ENCODE results near the gene SLC4A9.

Gene SLC4A9, protein sequence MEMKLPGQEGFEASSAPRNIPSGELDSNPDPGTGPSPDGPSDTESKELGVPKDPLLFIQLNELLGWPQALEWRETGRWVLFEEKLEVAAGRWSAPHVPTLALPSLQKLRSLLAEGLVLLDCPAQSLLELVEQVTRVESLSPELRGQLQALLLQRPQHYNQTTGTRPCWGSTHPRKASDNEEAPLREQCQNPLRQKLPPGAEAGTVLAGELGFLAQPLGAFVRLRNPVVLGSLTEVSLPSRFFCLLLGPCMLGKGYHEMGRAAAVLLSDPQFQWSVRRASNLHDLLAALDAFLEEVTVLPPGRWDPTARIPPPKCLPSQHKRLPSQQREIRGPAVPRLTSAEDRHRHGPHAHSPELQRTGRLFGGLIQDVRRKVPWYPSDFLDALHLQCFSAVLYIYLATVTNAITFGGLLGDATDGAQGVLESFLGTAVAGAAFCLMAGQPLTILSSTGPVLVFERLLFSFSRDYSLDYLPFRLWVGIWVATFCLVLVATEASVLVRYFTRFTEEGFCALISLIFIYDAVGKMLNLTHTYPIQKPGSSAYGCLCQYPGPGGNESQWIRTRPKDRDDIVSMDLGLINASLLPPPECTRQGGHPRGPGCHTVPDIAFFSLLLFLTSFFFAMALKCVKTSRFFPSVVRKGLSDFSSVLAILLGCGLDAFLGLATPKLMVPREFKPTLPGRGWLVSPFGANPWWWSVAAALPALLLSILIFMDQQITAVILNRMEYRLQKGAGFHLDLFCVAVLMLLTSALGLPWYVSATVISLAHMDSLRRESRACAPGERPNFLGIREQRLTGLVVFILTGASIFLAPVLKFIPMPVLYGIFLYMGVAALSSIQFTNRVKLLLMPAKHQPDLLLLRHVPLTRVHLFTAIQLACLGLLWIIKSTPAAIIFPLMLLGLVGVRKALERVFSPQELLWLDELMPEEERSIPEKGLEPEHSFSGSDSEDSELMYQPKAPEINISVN

GRCh38 chr5:140360101-140360500 lies at the start of gene SLC4A9:
TSS of gene SLC4A9 (plus strand) at chr5:140360194. CDS start at chr5:140360237, 43 bp downstream.
- no peak within 1 kb of the TSS for H3K9ac ChIP-seq (ENCODE audit: low read length)
- peaks cover 11% of the 10 kb centered on the region for H3K4me1 ChIP-seq (ENCODE audit: insufficient read depth, low read length)
- H3K36me3 ChIP-seq (ENCODE audit: insufficient read depth, low read length) = no peaks in the 10 kb centered on the region
- no peak within 1 kb of the TSS for H3K27ac ChIP-seq (ENCODE audit: low read depth, low read length)
- H3K4me3 ChIP-seq (ENCODE audit: low read depth in 1 of 2, low read length in 2 of 2) = no peak within 1 kb of the TSS
- H3K27me3 ChIP-seq (ENCODE audit: control insufficient read depth in 1 of 2, insufficient read depth in 2 of 2, low read length in 2 of 2) = no peaks in the 10 kb centered on the region
- no peaks in the 10 kb centered on the region for H3K9me3 ChIP-seq (ENCODE audit: low read length)

- H3K9me3 ChIP-seq (ENCODE audit: low read length) = no peaks in the 10 kb centered on the region
- H3K36me3 ChIP-seq (ENCODE audit: insufficient read depth, low read length) = no peaks in the 10 kb centered on the region
- no peaks in the 10 kb centered on the region for H3K27me3 ChIP-seq (ENCODE audit: control insufficient read depth in 1 of 2, insufficient read depth in 2 of 2, low read length in 2 of 2)
- H3K4me1 ChIP-seq (ENCODE audit: insufficient read depth, low read length) = peaks cover 21% of the 10 kb centered on the region
- no peak overlapping the region for H3K4me3 ChIP-seq (ENCODE audit: low read depth in 1 of 2, low read length in 2 of 2)
- H3K9ac ChIP-seq (ENCODE audit: low read length) = no peak overlapping the region
- H3K27ac ChIP-seq (ENCODE audit: low read depth, low read length) = peak overlapping the region; percentile 70
Observed at GRCh38 chr5:140310434-140310833, 49.6 kb upstream of the SLC4A9 start.

- Histone ChIP-seq H3K4me1 (ENCODE audit: insufficient read depth, low read length) (peaks cover 21% of the 10 kb centered on the region), H3K36me3 (ENCODE audit: insufficient read depth, low read length) (no peaks in the 10 kb centered on the region), H3K27me3 (ENCODE audit: control insufficient read depth in 1 of 2, insufficient read depth in 2 of 2, low read length in 2 of 2) (no peaks in the 10 kb centered on the region), H3K9ac (ENCODE audit: low read length) (no peak overlapping the region), H3K9me3 (ENCODE audit: low read length) (no peaks in the 10 kb centered on the region), H3K27ac (ENCODE audit: low read depth, low read length) (peak overlapping the region; percentile 10), H3K4me3 (ENCODE audit: low read depth in 1 of 2, low read length in 2 of 2) (no peak overlapping the region)
Observed at GRCh38 chr5:140311011-140311467, 49.0 kb upstream of the SLC4A9 start.

GRCh38 chr5:140312067-140312790 lies 47.8 kb upstream of the SLC4A9 start:
- no peaks in the 10 kb centered on the region for H3K27me3 ChIP-seq (ENCODE audit: control insufficient read depth in 1 of 2, insufficient read depth in 2 of 2, low read length in 2 of 2)
- peak overlapping the region in 1 of 2 donors; percentile 3 for H3K4me3 ChIP-seq (ENCODE audit: low read depth in 1 of 2, low read length in 2 of 2)
- no peaks in the 10 kb centered on the region for H3K36me3 ChIP-seq (ENCODE audit: insufficient read depth, low read length)
- H3K9ac ChIP-seq (ENCODE audit: low read length) = peak overlapping the region; percentile 6
- peaks cover 21% of the 10 kb centered on the region for H3K4me1 ChIP-seq (ENCODE audit: insufficient read depth, low read length)
- no peak overlapping the region for H3K27ac ChIP-seq (ENCODE audit: low read depth, low read length)
- H3K9me3 ChIP-seq (ENCODE audit: low read length) = no peaks in the 10 kb centered on the region

DNA sequence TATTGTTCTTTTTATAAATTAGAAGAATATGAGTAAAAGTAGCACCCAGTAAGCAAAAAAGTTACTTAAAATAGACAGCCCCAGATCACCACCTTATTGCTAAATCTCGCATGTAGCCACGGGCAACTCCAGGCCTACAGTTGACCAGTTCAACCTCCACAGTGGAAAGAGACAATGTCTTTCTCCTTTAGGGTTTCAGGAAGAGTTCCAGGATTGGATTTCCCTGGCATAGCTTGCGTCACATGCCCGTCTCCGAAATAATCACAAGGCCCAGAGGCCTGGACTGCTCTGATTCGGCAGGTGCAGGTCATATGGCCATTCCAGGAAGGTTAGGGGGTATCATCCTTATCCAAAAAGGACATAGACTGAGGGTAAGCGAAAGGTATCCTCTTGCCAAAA lies 47.2 kb upstream of the SLC4A9 start:
- no peaks in the 10 kb centered on the region for H3K27me3 ChIP-seq (ENCODE audit: control insufficient read depth in 1 of 2, insufficient read depth in 2 of 2, low read length in 2 of 2)
- peaks cover 21% of the 10 kb centered on the region for H3K4me1 ChIP-seq (ENCODE audit: insufficient read depth, low read length)

DNA sequence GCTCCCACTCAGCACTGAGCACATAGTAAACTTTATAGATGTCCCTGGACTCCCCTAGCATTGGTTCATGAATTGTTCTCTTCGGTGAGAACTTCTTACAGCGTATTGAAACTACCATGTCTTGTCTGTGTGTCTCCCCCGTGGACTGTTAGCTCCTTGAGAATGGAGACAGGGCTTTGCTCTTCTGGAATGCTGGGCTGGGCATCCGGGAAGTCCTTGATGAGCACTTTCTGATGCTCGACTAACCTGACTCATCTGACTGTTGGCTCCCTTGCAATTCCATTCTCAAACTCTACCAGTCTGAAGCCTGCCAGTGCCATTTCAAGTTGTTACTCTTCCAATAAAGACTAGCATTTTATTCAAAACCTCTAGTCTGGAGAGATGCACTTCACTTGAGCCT lies 42.1 kb upstream of the SLC4A9 start:
- H3K4me3 ChIP-seq (ENCODE audit: low read depth in 1 of 2, low read length in 2 of 2) = no peak overlapping the region
- H3K36me3 ChIP-seq (ENCODE audit: insufficient read depth, low read length) = no peaks in the 10 kb centered on the region
- H3K27ac ChIP-seq (ENCODE audit: low read depth, low read length) = no peak overlapping the region
- no peak overlapping the region for H3K9ac ChIP-seq (ENCODE audit: low read length)
- H3K4me1 ChIP-seq (ENCODE audit: insufficient read depth, low read length) = peaks cover 4% of the 10 kb centered on the region
- H3K27me3 ChIP-seq (ENCODE audit: control insufficient read depth in 1 of 2, insufficient read depth in 2 of 2, low read length in 2 of 2) = no peaks in the 10 kb centered on the region
- H3K9me3 ChIP-seq (ENCODE audit: low read length) = no peaks in the 10 kb centered on the region

More for the DNA sequence above, 47.2 kb upstream of the SLC4A9 start:
- no peak overlapping the region for H3K27ac ChIP-seq (ENCODE audit: low read depth, low read length)
- no peak overlapping the region for H3K4me3 ChIP-seq (ENCODE audit: low read depth in 1 of 2, low read length in 2 of 2)
- no peaks in the 10 kb centered on the region for H3K36me3 ChIP-seq (ENCODE audit: insufficient read depth, low read length)
- no peaks in the 10 kb centered on the region for H3K9me3 ChIP-seq (ENCODE audit: low read length)
- no peak overlapping the region for H3K9ac ChIP-seq (ENCODE audit: low read length)

- H3K9ac ChIP-seq (ENCODE audit: low read length) = no peak overlapping the region
- H3K4me1 ChIP-seq (ENCODE audit: insufficient read depth, low read length) = peaks cover 13% of the 10 kb centered on the region
- H3K9me3 ChIP-seq (ENCODE audit: low read length) = no peaks in the 10 kb centered on the region
- H3K27me3 ChIP-seq (ENCODE audit: control insufficient read depth in 1 of 2, insufficient read depth in 2 of 2, low read length in 2 of 2) = no peaks in the 10 kb centered on the region
- H3K36me3 ChIP-seq (ENCODE audit: insufficient read depth, low read length) = no peaks in the 10 kb centered on the region
- H3K4me3 ChIP-seq (ENCODE audit: low read depth in 1 of 2, low read length in 2 of 2) = no peak overlapping the region
- no peak overlapping the region for H3K27ac ChIP-seq (ENCODE audit: low read depth, low read length)
Observed at GRCh38 chr5:140318792-140319191, 41.2 kb upstream of the SLC4A9 start.

GRCh38 chr5:140319833-140320232 lies 40.2 kb upstream of the SLC4A9 start:
- H3K27ac ChIP-seq (ENCODE audit: low read depth, low read length) = no peak overlapping the region
- peaks cover 23% of the 10 kb centered on the region for H3K4me1 ChIP-seq (ENCODE audit: insufficient read depth, low read length)
- no peaks in the 10 kb centered on the region for H3K36me3 ChIP-seq (ENCODE audit: insufficient read depth, low read length)
- no peak overlapping the region for H3K4me3 ChIP-seq (ENCODE audit: low read depth in 1 of 2, low read length in 2 of 2)
- no peaks in the 10 kb centered on the region for H3K9me3 ChIP-seq (ENCODE audit: low read length)
- H3K27me3 ChIP-seq (ENCODE audit: control insufficient read depth in 1 of 2, insufficient read depth in 2 of 2, low read length in 2 of 2) = no peaks in the 10 kb centered on the region
- no peak overlapping the region for H3K9ac ChIP-seq (ENCODE audit: low read length)

GRCh38 chr5:140321796-140322195 lies 38.2 kb upstream of the SLC4A9 start:
- H3K9me3 ChIP-seq (ENCODE audit: low read length) = no peaks in the 10 kb centered on the region
- no peaks in the 10 kb centered on the region for H3K27me3 ChIP-seq (ENCODE audit: control insufficient read depth in 1 of 2, insufficient read depth in 2 of 2, low read length in 2 of 2)
- H3K4me3 ChIP-seq (ENCODE audit: low read depth in 1 of 2, low read length in 2 of 2) = no peak overlapping the region
- no peak overlapping the region for H3K9ac ChIP-seq (ENCODE audit: low read length)
- peaks cover 29% of the 10 kb centered on the region for H3K4me1 ChIP-seq (ENCODE audit: insufficient read depth, low read length)
- no peak overlapping the region for H3K27ac ChIP-seq (ENCODE audit: low read depth, low read length)
- H3K36me3 ChIP-seq (ENCODE audit: insufficient read depth, low read length) = no peaks in the 10 kb centered on the region

DNA sequence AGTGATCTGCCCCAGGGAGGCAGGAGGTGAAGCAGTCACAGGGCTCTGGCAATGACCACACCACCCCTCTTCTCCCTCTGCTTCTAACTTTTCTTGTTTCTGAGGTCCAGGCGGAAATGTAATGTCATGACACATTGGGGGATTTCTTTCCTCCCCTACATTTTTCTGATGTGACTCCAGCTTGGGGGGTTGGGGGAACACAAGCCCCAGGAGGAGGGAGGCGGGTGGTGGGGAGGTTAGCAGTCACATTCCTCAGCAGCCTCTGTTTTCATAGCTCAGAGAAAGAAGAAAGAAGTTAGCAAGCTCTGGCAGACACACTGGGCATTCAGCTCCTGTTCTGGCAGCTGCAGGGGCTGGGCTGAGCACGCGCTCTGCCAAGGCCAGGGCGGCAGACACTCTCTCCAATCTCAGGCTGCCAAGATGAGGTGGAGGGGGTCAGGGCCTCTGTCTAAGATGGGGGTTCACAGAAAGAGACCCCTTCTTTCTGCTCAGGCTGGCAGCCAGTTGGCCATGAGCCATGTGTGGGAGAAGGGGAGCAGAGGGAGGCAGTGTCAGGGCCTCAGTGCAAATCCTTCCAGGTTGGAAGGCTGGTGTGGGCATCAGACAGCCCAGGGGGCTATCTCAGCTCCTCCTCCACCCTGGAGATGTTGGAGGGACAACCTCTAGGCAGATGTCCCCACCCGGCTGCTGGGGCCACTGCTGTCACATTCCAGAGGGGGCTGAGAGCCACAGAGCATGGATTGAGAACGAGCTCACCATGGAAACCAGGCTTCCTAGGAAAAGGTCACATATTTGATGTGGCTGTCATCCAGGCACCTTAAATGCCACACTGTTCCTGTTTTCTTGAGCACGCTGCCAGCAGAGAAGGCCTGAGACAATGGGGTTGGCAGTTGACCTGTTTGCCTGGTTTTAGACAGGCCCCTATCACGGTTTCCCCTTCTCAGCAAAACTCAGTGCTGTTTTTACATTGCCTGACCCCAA lies 37.0 kb upstream of the SLC4A9 start:
- Histone ChIP-seq H3K4me3 (ENCODE audit: low read depth in 1 of 2, low read length in 2 of 2) (peak overlapping the region in 1 of 2 donors; percentile 13), H3K9ac (ENCODE audit: low read length) (no peak overlapping the region)

More for the DNA sequence above, 37.0 kb upstream of the SLC4A9 start:
- H3K27ac ChIP-seq (ENCODE audit: low read depth, low read length) = peak overlapping the region; percentile 67
- no peaks in the 10 kb centered on the region for H3K9me3 ChIP-seq (ENCODE audit: low read length)
- no peaks in the 10 kb centered on the region for H3K27me3 ChIP-seq (ENCODE audit: control insufficient read depth in 1 of 2, insufficient read depth in 2 of 2, low read length in 2 of 2)
- H3K4me1 ChIP-seq (ENCODE audit: insufficient read depth, low read length) = peaks cover 29% of the 10 kb centered on the region
- no peaks in the 10 kb centered on the region for H3K36me3 ChIP-seq (ENCODE audit: insufficient read depth, low read length)

Measured in muscle layer of colon (tissue), 2 donors.